NB4 (cell line): ENCODE results near the gene FGF7.

Experiments
- DNase-seq: peaks from one replicate; pipeline ENCODE4 v3.0.0; 2010; ENCODE audit warnings: low read depth
- H3K4me3 ChIP-seq: one replicate; pipeline ENCODE4 v1.5.1; 2011; ENCODE audit warnings: mild to moderate bottlenecking, low read depth, low read length, moderate library complexity
- MYC ChIP-seq: IDR thresholded peaks from 2 replicates; pipeline ENCODE4 v1.6.1; 2011; ENCODE audit warnings: low read depth, low read length
- POLR2A ChIP-seq: IDR thresholded peaks from 2 replicates; pipeline ENCODE4 v1.6.1; 2011; ENCODE audit warnings: mild to moderate bottlenecking; ENCODE audit not compliant: insufficient read length; ENCODE audit errors: extremely low read depth
- TF ChIP-seq, protein P1 (sequence below): IDR thresholded peaks from 2 replicates; pipeline ENCODE4 v1.6.1; 2011; ENCODE audit warnings: low read depth, low read length
- TF ChIP-seq, protein P2 (sequence below): IDR thresholded peaks from one replicate; pipeline ENCODE4 v1.5.1; 2012; ENCODE audit warnings: low read depth, low read length

FGF7 gene

DNA sequence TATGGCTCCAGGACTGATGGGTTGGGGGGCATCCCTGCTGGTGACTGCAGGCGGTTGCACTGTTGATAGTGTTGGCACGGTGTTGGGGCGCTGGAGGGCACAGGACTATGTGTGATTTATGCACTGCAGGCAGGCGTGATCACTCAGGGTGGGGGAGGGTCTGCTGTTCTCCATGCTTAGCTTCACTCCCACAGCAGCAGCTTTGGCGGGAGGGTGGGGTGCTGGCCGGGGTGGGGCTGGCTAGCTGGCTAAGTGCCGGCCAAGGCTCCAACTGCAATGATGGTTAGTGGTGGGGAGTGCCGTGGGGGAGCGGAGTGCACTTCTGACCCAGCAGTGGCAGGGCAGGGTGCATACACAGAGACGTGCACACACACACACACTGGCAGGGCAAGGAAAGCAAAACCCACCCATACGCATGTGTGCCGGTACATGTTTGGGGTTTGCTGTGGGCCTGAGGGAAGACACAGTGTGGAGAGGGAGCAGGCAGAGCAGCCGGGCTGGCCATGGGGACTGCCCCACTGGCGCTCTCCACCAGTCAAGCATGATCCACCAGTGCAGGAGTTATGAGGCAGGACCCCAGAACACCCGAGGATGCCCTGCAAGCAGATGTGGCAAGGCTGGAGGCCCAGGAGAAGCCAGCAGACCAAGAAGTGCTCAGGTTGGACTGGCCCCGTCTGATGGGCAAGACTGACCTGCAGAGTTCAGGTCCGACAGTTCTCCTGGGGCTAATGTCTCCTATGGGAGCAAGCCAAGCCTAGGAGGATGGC is 16.5 kb upstream of the FGF7 start:
- no peak for DNase-seq
- no peak for TF ChIP-seq POLR2A
- TF ChIP-seq, protein P1, sequence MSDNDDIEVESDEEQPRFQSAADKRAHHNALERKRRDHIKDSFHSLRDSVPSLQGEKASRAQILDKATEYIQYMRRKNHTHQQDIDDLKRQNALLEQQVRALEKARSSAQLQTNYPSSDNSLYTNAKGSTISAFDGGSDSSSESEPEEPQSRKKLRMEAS, result no peak
- no peak for TF ChIP-seq MYC
- TF ChIP-seq, protein P2, sequence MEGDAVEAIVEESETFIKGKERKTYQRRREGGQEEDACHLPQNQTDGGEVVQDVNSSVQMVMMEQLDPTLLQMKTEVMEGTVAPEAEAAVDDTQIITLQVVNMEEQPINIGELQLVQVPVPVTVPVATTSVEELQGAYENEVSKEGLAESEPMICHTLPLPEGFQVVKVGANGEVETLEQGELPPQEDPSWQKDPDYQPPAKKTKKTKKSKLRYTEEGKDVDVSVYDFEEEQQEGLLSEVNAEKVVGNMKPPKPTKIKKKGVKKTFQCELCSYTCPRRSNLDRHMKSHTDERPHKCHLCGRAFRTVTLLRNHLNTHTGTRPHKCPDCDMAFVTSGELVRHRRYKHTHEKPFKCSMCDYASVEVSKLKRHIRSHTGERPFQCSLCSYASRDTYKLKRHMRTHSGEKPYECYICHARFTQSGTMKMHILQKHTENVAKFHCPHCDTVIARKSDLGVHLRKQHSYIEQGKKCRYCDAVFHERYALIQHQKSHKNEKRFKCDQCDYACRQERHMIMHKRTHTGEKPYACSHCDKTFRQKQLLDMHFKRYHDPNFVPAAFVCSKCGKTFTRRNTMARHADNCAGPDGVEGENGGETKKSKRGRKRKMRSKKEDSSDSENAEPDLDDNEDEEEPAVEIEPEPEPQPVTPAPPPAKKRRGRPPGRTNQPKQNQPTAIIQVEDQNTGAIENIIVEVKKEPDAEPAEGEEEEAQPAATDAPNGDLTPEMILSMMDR, result no peak
- no peak overlapping the region for H3K4me3 ChIP-seq

DNA sequence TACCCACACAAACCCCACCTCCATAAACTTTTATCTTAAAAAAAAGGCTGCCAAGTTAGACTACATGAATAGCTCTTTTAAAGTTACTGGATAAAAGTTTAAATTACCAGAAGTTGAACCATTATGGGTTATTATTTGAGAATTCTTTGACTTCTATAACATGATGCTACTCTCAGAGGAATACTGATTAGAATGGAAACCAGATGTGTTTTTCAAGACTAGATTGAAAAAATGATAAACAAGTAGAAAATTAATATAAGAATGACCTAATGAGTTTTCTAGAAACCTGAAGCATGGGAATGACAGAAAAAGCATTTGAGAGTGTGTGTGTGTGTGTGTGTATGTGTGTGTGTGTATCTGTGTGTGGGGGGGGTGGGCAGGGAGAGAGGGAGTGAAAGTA is 12.4 kb upstream of the FGF7 start:
- DNase-seq, result no peak
- no peak overlapping the region for H3K4me3 ChIP-seq
- TF ChIP-seq, protein P2, result no peak
- TF ChIP-seq, protein P1, result no peak
- TF ChIP-seq MYC (no peak), POLR2A (no peak)

DNA sequence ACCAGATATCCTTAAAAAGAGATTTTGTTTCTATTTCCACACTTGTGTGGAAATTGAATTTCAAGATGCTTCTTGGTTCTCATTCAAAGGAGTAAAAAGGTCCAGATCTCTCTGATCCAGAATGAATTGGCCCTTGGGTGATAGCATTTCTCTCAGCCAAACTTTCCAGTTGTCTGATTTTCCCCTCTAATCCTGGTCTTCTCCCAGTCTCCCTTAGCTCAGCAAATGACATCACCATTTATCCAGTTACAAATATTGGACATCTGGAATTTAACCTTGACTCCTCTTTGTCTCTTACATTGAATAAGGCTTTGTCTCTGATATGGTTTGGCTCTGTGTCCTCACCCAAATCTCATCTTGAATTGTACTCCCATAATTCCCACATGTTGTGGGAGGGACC is 10.2 kb upstream of the FGF7 start:
- TF ChIP-seq, protein P1, result no peak
- no peak for TF ChIP-seq MYC
- no peak for TF ChIP-seq POLR2A
- TF ChIP-seq, protein P2, result no peak

DNA sequence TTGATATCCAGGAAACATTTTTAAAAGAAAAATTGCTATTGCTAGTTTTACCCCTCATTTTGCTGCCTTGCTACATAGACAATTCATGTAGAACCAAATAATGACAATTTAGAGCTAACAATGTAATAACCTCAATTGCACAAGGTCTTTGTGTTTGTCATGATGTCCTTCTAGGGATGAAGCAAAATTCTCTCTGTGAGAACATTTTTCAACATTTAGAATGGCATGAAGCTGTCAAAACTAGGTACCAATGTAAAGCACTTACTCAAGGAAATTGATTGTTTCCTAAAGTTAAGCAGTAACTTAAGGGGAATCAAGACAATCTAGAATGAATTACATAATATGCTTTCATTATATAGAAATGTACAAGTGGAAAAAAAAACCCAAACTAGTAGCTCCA is 7.9 kb upstream of the FGF7 start:
- TF ChIP-seq, protein P2, result no peak
- TF ChIP-seq MYC (no peak), POLR2A (no peak)
- TF ChIP-seq, protein P1, result no peak

More for the DNA sequence above, 10.2 kb upstream of the FGF7 start:
- DNase-seq, result no peak
- H3K4me3 ChIP-seq, result no peak overlapping the region

DNA sequence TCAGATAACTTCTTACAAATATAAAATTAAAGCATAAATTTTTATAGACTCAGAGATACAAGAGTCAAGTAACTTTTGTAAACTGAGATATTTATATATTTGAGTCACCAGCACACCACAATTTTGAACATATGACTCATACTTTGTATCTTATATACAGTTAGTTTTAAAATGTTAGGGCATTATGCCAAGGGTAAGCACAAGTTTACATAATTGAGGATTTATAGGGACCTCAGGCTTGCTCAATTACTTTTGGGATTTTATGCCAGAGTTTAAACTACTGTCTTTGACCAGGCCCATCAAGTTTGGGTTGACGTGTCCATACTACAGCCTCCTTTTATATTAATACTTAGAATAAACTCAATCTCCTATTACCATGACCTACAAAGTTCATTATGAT is 7.4 kb upstream of the FGF7 start:
- no peak overlapping the region for H3K4me3 ChIP-seq
- no peak for TF ChIP-seq MYC
- TF ChIP-seq POLR2A, result no peak
- TF ChIP-seq, protein P1, result no peak
- TF ChIP-seq, protein P2, result no peak
- no peak for DNase-seq

More for the DNA sequence above, 7.9 kb upstream of the FGF7 start:
- H3K4me3 ChIP-seq, result no peak overlapping the region
- no peak for DNase-seq

DNA sequence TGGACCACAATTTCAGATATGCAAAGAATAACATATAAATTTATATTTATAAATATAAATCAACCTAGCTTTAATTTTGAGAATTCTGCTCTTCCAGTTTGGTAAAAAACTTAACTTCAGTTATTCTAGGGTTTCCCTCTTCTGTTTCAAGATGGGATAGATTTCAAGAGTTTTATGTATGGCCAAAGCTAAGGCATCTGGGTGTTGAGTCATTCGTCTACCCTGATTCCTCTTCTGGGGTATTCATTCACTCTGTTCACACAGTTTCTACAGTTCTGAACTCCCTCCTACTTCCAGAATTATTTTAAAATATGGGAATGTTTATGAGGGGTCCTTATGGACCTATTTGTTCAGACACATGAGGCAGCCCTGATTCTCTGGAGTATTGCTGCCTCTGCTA is 4.2 kb upstream of the FGF7 start:
- no peak for DNase-seq
- TF ChIP-seq, protein P1, result no peak
- TF ChIP-seq, protein P2, result no peak
- TF ChIP-seq POLR2A (no peak), MYC (no peak)
- no peak overlapping the region for H3K4me3 ChIP-seq
